Gastrocnemius medialis (tissue), 4 donors: ENCODE results near the gene RLN3. TPM values are rescaled to one million over a fixed set of nuclear protein-coding genes. Genes with fewer than 3 reads are reported as not detected.

Experiments
- ATAC-seq, 2 donors: fragments of 150-250 bp; one replicate each; pipeline ENCODE4 v1.9.1; 2016
- DNase-seq, 2 donors: peaks; one replicate each; pipeline ENCODE4 v3.0.0-alpha.2; 2019
- H3K27ac ChIP-seq, 4 donors: fragments of 200-600 bp; sonication (generic); 1 replicate in 1 of 4; 2 replicates in 3 of 4; pipeline ENCODE4 v1.5.1; 2016 to 2018; ENCODE audit warnings: mild to moderate bottlenecking in 2 of 4, moderate library complexity in 1 of 4
- H3K27me3 ChIP-seq, 3 donors: fragments of 200-600 bp; sonication (generic) in 2 of 3; 1 replicate in 1 of 3; 2 replicates in 2 of 3; pipeline versions ENCODE4 v1.5.1 to v1.6.0; 2016 to 2019; ENCODE audit warnings: mild to moderate bottlenecking in 1 of 3, moderate library complexity in 1 of 3
- H3K36me3 ChIP-seq, 2 donors: fragments of 200-600 bp; sonication (generic) in 1 of 2; one replicate each; pipeline ENCODE4 v1.5.1; 2017 to 2018
- H3K4me1 ChIP-seq, 2 donors: fragments of 200-600 bp; sonication (generic) in 1 of 2; one replicate each; pipeline ENCODE4 v1.5.1; 2016 to 2017; ENCODE audit warnings: mild to moderate bottlenecking in 2 of 2
- H3K4me3 ChIP-seq, 4 donors: fragments of 200-600 bp; sonication (generic) in 3 of 4; 1 replicate in 1 of 4; 2 replicates in 3 of 4; pipeline ENCODE4 v1.5.1; 2016 to 2019; ENCODE audit warnings: mild to moderate bottlenecking in 2 of 4
- H3K9me3 ChIP-seq, 3 donors: fragments of 200-600 bp; sonication (generic) in 2 of 3; 1 replicate in 1 of 3; 2 replicates in 2 of 3; pipeline ENCODE4 v1.5.1; 2016 to 2019
- CTCF ChIP-seq, 5 experiments: fragments of 450-650 bp in 3 of 5; fragments of 200-600 bp in 2 of 5; sonication (generic) in 2 of 5; IDR thresholded peaks in 4 of 5; conservative IDR thresholded peaks in 1 of 5; 1 replicate in 4 of 5; 2 replicates in 1 of 5; pipeline ENCODE4 v1.5.1; 2016 to 2019; ENCODE audit warnings: antibody characterized with exemption in 5 of 5, mild to moderate bottlenecking in 3 of 5, moderate library complexity in 3 of 5
- POLR2A ChIP-seq, 2 donors: fragments of 450-650 bp; IDR thresholded peaks; one replicate each; pipeline ENCODE4 v1.6.1; 2017; ENCODE audit warnings: antibody characterized with exemption in 2 of 2, mild to moderate bottlenecking in 2 of 2, moderate library complexity in 2 of 2
- in situ Hi-C, 4 donors: fragments of 200-750 bp; cut with MboI; loops; one replicate each; pipeline versions ENCODE4 v1.15.0 to v1.8.0; 2017; ENCODE audit warnings: low sequenced_read_pairs in 4 of 4
- intact Hi-C: fragments of 100-400 bp; cut with DNase I; formaldehyde crosslinking; loops from one replicate; pipeline ENCODE4 v1.15.1; 2023; ENCODE audit warnings: low total_unique reads
- total RNA-seq, 4 donors: library from RNA; depleted of rRNA; stranded (reverse); fragments of >200 nt; gene quantifications; one replicate each; pipeline versions ENCODE4 v1.1.0 to v1.2.3, GENCODE V29; 2016

RLN3 gene
- total RNA-seq, result not detected

- H3K36me3 ChIP-seq, result no peaks in the 10 kb centered on the region
- in situ Hi-C loops (no loop called here), intact Hi-C loops (no loop called here)
- no peak for DNase-seq
- H3K27ac ChIP-seq, result no peak within 1 kb of the TSS
- H3K9me3 ChIP-seq, result no peaks in the 10 kb centered on the region
- TF ChIP-seq CTCF (IDR thresholded peaks at IDR 0.05 in 4 of 5, conservative IDR thresholded peaks at IDR 0.05 in 1 of 5), result no peak
- no peak for TF ChIP-seq POLR2A (IDR thresholded peaks at IDR 0.05)
- H3K4me3 ChIP-seq, result no peak within 1 kb of the TSS
- ATAC-seq, result no peak
- H3K27me3 ChIP-seq, result no peaks in the 10 kb centered on the region
- H3K4me1 ChIP-seq, result peaks cover 0 to 5% of the 10 kb centered on the region in 2 donors
These were observed at the start of gene RLN3 for GRCh38 chr19:14027856-14028450. Gene RLN3, plus strand, starts transcription at chr19:14028148. Its CDS starts 57 bp downstream, at chr19:14028205.

- in situ Hi-C loops, result no loop called here
These were observed 49.4 kb upstream of the RLN3 start for GRCh38 chr19:13978351-13979243.

GRCh38 chr19:13979244-13979615 lies 48.7 kb upstream of the RLN3 start:
- DNase-seq, result no peak
- in situ Hi-C loops, result no loop called here
- H3K4me1 ChIP-seq, result peaks cover 19 to 29% of the 10 kb centered on the region in 2 donors
- no peaks in the 10 kb centered on the region for H3K27me3 ChIP-seq
- intact Hi-C loops, result no loop called here
- TF ChIP-seq CTCF (IDR thresholded peaks at IDR 0.05 in 4 of 5, conservative IDR thresholded peaks at IDR 0.05 in 1 of 5), result no peak
- no peak for TF ChIP-seq POLR2A (IDR thresholded peaks at IDR 0.05)
- no peaks in the 10 kb centered on the region for H3K9me3 ChIP-seq
- peak overlapping the region; percentile 41 to 43 (median 42) for H3K4me3 ChIP-seq
- H3K36me3 ChIP-seq, result no peaks in the 10 kb centered on the region
- no peak for ATAC-seq
- peak overlapping the region in 3 of 4 donors; percentile 38 to 64 (median 41) for H3K27ac ChIP-seq

More at GRCh38 chr19:13978351-13979243, 49.4 kb upstream of the RLN3 start:
- H3K27me3 ChIP-seq, result no peaks in the 10 kb centered on the region
- H3K9me3 ChIP-seq, result no peaks in the 10 kb centered on the region
- peak overlapping the region; percentile 41 to 43 (median 42) for H3K4me3 ChIP-seq
- H3K4me1 ChIP-seq, result peaks cover 24 to 29% of the 10 kb centered on the region in 2 donors
- TF ChIP-seq CTCF (IDR thresholded peaks at IDR 0.05 in 4 of 5, conservative IDR thresholded peaks at IDR 0.05 in 1 of 5) (no peak), POLR2A (IDR thresholded peaks at IDR 0.05) (no peak)
- H3K36me3 ChIP-seq, result no peaks in the 10 kb centered on the region
- ATAC-seq, result no peak
- H3K27ac ChIP-seq, result peak overlapping the region; percentile 38 to 64 (median 54)
- intact Hi-C loops, result no loop called here
- DNase-seq, result peak; percentile 40 to 59

GRCh38 chr19:13979686-13980085 lies 48.3 kb upstream of the RLN3 start:
- H3K27me3 ChIP-seq, result no peaks in the 10 kb centered on the region
- intact Hi-C loops, result no loop called here

More at GRCh38 chr19:13979686-13980085, 48.3 kb upstream of the RLN3 start:
- TF ChIP-seq POLR2A (IDR thresholded peaks at IDR 0.05) (no peak), CTCF (IDR thresholded peaks at IDR 0.05 in 4 of 5, conservative IDR thresholded peaks at IDR 0.05 in 1 of 5) (no peak)
- Histone ChIP-seq H3K4me1 (peaks cover 18 to 29% of the 10 kb centered on the region in 2 donors), H3K4me3 (no peak overlapping the region), H3K9me3 (no peaks in the 10 kb centered on the region), H3K27ac (no peak overlapping the region), H3K36me3 (no peaks in the 10 kb centered on the region)
- ATAC-seq (no peak), DNase-seq (no peak)
- in situ Hi-C loops, result no loop called here
